Lung microvascular endothelial cell (primary cell): ENCODE measurements around the gene MRPS34. TPM values are rescaled to one million over a fixed set of nuclear protein-coding genes. Genes with fewer than 3 reads are reported as not detected.

Source experiments
- DNase-seq, 2 donors: peaks; one replicate each; pipeline versions ENCODE4 v3.0.0 to v3.0.0-alpha.2; 2010; ENCODE audit warnings: low read depth in 2 of 2
- total RNA-seq: library from RNA; depleted of rRNA; stranded (reverse); fragments of >200 nt; gene quantifications from 2 replicates; pipeline ENCODE4 v1.2.1, GENCODE V29; 2014

The MRPS34 gene
- total RNA-seq, 1 donor from 2014 or later: 50.4 TPM

DNA sequence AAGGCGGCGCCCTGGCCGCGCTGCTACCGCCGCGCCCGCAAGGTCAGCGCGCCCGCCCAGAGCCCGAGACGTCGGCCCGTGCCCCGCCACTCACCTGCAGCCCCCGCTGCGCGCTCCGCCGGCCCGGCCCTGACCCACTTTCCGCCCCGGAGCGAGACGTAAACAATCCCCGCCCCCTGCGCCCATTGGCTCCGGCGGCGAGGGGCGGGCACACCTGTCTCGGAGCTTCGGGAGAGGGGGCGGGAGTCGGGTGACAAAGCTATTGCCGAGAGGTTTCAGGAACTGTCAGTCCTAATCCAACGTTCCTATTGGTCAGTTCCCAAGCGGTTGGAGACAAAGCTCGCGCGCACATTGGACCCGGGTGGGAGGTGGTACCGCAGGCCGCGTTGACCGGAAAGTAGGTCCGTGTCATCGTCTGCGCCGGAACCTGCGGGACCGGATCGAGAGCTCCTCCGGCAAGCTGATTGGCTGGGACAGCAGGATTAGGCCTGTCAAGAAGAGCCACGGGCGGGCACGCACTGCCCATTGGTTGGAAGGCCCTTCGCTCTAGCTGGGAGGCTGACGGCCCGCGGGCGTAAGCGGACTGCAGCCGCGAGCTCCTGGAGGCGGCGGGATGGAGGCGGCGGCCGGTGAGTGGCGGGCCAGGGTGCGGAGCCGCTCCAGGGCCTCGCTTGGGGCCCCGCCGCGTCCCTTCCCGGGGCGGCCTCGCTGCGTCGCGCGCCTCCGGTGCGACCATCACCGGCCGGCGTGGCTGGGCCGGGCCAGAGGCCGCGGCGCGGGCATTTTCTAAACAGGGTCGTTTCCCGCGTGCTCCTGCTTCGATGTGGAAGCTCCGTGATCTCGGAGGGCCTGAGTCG, 9.7 kb upstream of the MRPS34 start, which contains the start of the genes NUBP2 and SPSB3:
NUBP2 (plus strand) TSS at position 553 of the 857 bp plus-strand sequence; CDS start at position 614, 61 bp downstream.
SPSB3 (minus strand) TSS at position 164 of the 857 bp plus-strand sequence. CDS start 1,088 bp downstream, outside the sequence.
- peak; percentile 100 for DNase-seq

DNA sequence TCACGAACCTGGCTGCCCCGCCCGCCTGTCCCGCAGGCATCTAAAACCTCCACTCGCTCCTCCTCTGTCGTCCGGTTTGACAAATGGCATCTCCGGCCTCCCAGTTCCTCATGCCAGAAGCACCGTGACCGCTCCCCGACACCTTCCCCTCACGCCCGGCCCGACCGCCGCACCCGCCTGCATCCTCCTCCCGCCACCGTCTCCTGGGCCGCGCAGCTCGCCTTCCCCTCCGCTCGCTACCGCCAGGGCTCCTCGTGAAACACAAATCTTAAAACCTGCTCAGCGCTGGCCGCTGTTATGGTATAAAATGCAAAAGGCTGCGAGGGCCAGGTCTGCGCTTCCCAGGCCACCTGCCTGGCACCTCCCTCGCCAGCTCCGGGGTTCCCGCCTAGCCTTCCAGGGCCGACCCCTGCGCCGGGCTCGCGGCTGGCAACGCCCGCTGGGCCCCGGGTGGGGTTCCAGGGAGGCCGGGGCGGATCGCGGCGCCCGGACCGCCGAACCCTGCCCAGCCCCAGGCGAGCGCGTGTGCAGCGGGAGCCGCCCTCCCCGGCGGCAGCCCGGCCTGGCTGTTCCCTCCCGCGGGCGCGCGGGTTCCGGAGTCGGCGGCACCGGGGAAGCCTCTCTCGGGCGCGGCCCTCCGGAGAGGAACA, 8.9 kb upstream of the MRPS34 start:
- DNase-seq: peak; percentile 35

DNA sequence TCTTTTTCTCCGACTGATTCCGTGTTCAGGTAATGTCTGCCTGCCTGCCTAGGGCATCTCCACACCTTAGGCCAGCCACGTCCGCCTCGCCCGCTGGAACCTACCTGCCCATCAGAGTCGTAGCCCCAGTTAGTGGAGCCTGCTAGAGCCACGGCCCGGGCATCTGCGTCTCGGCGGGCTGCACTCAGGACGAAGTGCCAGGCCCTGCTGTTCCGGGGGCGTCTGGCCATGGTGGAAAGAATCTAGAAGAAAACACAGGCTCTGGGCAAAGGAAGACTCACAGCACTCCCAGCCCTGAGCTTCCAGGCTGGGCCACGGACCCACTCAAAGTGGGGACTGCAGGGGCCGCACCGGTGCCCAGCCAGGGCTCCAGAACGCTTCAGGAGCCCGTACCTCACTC, 8.3 kb upstream of the MRPS34 start:
- no peak for DNase-seq

DNA sequence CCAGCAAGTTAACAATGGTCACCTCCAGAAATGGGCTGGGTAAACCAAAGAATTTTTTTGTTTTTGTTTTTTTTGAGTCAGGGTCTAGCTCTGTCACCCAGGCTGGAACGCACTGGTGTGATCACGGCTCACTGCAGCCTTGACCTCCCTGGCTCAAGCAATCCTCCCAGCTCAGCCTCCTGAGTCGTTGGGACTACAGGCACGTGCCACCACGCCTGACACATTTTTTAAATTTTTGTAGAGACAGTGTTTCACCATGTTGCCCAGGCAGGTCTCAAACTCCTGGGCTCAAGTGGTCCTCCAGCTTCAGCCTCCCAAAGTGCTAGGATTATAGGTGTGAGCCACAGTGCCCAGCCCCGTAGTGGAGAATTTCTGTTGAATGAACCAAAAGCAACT, 7.7 kb upstream of the MRPS34 start:
- no peak for DNase-seq

DNA sequence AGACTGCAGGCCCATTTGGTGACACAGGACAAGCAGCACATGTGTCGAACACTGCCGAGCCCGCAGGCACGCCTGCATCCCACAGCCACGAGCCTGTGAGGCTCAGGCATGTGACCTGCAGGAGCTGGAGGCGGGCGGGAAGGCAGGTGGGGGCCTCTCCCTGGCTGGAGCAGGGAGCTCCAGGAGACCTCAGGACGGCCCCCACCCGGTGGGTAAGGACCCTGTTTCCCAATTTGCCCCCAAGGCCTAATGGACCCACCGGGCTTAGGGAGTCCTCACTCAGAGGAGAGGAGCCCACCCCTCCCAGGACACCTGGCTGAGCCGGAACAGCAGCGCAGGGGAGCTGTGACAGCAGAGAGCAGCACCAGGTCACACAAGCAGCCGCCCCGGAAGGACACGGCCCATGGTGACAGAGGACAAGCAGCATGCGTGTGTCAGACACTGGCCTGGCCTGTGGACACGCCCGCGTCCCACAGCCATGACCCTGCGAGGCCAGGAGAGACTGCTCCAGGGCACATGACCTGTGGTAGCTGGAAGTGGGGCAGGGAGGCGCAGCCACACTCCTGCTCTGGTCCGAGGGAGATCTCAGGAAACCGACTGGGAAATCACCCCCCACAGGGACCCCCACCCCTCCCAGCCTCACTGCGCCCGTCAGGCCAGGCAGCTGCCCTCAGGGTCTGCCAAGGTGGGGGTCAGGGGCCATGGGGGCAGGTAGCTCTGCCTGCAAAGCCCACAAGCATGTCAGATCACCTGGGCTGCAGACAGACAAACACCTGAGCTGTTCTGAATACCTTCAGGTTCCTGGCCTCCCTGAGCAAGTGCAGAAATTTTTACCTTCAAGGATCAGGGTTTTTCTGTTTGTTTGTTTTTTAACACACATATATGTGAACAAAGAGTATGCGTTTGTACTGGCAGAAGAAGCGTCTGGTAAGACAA, 7.1 kb upstream of the MRPS34 start:
- DNase-seq: no peak

DNA sequence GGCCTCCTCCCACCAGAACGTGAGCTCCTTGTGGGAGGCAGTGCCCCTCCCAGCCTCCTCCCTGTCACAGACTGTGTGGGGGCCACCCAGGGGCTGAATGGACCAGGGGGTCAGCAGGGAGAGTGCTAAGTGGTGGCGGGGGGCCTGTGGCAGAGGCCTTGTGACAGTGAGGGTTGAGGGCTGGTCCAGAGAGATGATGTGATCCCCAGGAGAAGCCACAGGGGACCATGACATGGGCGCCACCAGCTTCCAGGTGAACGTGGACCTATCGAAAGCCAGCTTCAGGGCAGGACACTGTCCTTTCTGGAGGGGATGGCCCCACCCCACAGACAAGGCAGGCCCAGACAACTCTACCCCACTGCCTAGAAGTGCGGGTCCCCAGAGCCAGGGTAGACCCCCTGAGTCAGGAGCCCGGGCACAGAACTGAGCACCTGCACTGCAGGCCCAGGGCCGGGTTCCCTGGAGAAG, 6.3 kb upstream of the MRPS34 start:
- no peak for DNase-seq

DNA sequence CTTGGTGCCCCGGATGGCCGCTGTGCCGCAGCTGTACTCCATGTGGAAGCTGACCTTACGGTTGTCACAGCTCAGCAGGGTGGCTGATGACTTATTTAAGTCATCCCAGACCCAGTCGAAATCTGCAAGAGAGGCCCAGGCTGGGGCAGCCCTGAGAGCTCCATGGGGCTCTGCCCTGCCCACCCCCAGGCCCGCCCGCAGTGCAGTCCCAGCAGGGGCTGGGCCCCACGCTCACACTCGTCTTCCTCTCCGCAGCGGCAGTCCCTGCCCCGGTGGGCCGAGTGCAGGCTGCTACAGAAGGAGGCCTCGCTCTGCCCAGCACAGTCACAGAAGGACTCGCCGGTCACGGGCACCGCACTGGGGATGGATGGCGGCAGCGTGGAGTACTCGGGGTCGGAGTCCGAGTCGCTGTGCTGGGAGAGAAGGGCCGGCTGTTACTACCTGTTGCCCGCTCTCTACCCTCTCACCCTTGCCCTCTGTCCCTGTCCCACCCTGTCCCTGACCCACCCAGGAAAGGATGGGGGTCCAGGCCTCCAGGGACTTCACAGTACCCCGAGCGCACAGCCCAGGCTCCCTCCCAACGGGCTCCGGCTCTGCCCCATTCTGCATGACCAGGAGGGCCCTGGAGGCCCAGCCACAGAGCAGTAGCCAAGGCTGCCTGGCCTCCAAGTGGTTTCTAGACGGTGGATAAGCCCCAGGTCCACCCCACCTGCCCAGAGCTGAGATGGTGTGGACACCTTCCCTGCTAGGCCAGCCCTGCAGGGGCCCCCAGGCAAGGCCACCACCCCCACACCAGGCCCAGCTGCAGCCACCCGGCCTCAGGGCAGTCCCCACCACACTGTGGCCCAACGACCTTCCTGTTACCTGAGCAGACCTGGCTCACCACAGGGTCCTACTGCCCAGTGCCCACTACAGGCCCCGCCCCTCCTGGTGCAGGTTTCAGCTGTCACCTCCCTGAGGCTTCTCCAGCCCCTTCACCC, 5.6 kb upstream of the MRPS34 start:
- DNase-seq: no peak

DNA sequence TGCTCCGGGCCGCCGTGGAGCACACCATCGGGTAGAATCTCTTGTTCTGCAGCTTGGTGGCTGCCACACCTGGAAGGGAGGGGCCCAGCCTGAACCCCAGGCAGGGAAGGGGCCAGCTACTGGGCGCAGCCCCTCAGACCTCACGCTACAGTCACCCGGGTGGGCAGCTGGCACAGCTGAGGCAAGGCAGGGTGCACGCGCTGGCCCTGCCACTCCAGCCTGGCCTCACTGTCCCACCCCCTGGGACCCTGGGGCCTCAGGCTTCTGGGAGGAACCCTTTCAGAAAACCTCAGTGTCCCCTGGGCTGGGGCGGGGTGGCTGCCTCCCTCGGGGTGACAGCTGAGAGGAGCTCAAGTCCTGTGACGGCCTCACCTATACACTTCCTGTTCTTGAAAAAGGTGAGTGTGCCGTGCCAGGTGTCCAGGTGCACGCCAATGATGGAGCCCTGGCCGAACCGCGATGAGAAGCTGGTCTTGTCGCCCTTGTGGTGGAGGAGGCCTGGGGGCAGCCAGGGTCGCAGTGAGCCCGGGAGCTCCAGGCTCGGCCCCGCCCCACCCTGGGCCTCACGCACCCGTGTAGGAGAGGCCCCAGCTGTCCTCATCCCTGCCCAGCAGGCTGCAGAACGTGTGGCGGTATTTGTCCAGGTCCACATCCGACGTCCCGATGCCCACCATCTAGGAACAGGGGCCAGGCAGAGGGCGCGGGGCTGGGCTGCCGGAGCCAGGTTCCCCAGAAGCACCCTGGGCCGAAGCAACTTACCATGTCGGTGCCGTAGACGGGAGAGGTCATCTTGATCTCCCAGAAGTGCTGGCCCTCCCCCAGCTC, 4.7 kb upstream of the MRPS34 start:
- no peak for DNase-seq

DNA sequence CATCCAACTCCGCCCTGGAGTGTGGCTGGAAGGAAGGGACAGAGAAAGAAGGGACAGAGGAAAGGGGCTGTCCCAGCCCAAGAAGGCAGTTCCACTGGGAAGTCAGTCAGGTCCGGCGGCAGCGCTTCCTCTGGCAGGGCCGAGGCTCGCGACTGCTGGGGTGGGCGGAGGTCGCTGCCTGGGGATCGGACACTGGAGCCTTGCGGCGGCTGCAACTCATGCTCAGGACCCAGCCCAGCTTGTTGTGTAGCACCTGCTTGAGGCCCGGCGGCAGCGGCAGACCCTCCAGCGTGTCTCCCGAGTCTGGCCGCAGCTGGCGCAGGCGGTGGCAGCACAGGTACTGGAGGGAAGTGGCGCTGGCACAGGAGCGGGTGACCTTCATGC, 4.0 kb upstream of the MRPS34 start:
- DNase-seq: no peak

DNA sequence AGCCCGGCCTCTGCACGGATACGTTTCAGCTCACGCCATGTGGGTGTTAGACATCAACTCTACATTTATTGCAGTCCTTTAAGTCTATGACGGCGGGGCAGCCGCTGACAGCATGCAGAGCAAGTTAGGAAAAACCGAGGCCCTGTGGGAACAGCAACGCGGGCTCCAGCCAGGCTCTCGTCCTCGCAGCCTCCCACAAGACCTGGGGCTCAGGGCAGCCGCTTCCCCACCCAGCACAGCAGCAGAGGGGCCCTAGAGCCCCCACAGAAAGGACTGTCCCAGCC, 3.7 kb upstream of the MRPS34 start:
- DNase-seq: no peak

DNA sequence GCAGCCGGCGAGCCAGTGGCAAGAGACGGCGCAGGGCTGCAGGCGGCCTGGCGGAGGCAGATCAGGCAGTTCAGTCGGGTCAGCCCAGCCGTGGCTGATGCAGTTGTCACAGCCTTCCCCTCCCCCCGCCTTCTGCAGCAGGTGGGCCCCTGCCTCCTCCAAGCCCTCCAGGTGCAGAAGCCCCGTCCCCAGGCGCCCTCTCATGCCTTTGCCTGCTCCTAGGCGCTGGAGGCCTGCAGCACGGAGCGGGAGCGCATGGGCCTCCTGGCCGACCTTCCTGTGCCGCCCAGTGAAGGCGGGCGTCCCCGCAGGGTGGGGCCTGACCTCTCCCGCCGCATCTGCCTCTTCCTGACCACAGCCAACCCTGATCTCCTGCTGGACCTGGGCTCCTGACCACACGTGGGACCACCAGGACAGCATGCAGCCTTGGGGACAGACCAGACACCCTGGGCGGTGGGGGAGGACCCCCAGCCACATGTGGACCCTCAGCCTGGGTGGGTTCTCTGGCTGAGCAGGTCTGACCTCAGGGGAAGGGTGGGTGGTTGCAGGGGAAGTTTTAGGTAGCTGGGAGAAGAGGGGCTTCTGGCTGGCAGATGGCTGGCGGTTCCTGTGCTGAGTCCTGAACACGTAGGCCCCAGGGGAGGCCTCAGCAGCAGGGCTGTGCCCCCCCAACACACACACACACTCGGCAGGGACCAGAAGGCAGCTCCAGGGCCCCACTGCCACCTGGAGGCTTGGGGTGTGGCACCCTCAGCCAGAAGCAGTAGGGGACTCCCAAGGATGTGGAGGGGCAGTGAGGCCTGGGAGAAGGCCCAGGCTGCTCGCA, 3.1 kb upstream of the MRPS34 start:
- DNase-seq: no peak

DNA sequence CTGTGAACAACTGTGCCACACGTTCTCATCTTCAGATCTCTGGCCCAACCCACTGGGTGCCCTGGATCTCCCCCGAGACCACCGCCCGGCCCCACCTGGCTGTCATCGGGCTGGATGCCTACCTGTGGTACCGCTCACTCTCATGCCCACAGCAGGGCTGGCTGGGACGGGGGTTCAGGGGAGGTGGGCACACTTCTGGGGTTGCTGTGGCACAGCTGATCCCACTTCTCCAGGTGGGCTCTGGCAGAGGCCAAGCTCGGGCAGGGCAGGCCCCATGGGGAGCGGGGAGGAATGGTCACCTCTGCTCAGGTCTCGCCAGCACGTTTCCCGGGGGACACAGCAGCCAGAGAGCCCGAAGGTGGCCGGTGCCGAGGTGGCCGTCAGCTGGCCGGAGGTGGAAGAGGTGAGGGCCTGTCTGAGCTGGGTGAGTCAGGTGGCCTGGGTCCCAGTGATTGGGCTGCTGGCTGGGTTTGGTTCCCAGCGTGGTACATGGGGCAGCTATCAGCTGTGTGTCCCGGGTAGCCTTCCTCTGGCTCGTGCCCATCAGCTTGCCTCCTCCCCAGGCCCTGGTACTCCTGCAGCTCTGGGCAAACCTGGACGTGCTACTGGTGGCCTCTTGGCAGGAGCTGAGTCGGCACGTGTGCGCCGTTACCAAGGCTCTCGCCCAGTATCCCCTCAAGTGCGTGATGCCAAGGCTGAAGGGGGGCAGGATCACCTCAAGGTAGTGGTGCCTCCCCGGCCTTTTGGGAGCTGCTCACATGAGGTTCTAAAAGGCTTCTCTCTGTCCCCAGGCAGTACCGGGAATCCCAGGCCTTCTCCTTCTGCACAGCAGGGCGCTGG, 2.3 kb upstream of the MRPS34 start:
- DNase-seq: no peak

DNA sequence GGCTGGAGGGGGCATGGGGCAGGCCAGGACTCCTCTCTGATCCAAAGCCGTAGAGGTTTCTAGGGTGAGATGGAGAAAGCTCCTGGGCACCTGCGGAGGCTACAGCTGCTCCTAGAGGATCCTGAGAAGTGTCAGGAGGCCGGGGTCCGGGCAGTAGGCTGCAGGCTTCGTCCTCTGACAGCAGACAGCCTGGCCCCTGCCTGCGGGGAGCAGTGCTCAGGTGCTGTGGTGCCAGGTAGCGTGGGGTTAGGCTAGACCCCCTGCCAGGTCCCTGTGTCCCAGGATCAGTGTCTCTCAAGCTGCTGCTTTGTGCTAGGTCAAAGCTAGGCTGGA, 1.5 kb upstream of the MRPS34 start:
- no peak for DNase-seq

DNA sequence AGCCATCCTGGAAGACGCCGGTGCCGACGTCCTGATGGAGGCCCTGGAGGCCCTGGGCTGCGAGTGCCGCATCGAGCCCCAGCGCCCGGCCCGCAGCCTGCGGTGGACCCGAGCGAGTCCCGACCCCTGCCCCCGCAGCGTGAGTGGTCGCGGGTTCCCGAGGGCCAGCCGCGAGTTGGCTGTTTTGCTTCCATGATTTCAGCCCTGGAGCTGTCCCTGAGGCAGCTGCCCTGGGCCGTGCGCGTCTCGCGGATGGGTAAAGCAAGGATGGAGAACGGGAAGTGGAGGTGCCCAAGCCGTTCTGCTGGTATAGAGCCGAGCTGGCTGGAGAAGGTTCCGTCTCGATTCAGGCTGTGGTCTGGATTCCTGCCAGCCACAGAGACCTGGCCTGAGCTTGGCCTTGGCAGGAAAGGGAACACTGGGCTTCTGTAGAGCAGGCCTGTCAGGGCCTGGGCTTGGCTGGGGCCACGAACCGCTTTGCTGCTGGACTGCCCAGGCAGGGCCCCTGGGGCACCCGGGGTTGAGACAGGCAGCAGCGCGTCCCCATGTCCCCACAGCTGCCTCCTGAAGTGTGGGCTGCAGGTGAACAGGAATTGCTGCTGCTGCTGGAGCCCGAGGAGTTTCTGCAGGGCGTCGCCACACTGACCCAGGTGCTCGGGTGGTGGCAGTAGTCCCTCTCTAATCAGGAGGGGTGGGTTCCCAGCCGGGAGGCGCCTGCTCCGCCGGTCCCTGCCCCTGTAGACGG, 941 bp upstream of the MRPS34 start:
- DNase-seq: peak; percentile 22 to 39

DNA sequence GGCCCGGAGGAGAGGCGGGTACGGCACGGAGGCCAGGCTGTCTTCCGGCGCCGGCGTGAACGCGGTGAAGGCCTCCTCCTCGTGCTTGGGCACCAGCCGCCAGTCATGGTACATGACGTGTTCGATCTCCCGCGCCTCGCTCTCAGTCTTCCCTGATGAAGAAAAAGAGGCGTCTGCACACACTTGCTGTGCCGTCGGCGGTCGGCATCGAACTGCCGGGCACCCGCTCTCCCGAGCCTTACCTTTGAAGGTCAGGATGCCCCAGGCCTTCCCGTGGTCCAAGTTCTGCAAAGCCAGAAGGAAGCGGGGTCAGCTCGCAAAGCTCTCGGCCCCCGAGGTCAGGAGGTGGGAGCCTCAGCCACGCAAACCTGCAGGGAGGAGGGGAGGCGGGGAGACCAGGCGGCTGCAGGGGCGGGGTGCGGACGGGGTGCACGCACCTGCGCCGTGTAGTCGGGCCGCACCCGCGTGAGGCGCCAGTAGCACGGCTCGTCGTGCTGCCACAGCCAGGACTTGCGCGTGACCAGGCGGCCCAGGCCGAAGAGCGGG, 499 bp downstream of the MRPS34 start, which contains the start of gene EME2:
EME2 (plus strand) TSS at position 449 of the 546 bp plus-strand sequence. CDS start 418 bp downstream, outside the sequence.
- DNase-seq: peak; percentile 18 to 47

DNA sequence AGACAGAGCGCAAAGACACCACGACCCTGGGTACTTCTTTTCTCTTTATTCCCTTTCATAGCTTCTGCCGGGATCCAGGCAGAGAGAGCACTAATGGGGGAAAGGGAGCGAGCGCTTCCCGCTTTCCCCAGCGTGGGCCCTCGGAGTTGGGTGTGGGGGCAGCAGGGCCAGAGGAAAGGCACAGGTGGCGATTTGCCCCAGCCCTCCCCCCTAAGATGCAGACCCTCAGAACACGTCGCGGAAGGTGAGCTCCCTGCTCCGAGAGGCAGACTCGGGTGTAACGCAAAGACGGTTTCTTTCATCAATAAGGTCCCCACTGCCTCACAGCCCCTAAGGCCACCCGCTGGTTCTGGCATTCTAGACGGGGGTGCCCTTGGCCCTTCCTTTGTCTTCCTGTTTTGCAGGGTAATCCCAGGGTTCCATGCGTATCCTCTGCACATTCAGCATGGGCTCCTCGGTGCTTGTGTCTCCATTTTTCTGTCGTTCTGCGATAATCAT, 1.0 kb downstream of the MRPS34 start:
- DNase-seq: peak in 1 of 2 donors; percentile 13
